ENCODE data around the gene DGLUCY. TPM values are rescaled to one million over a fixed set of nuclear protein-coding genes. Genes with fewer than 3 reads are reported as not detected.

Gene DGLUCY
- total RNA-seq, 3 donors from 2014 or later = 32.6 to 35.7 (median 34.4) TPM

GRCh38 chr14:91273885-91274273, 160.0 kb downstream of the DGLUCY start:
- no peak for TF ChIP-seq POLR2AphosphoS5 (IDR thresholded peaks at IDR 0.05)
- TF ChIP-seq CTCF (IDR thresholded peaks at IDR 0.05) = no peak
- no peak for TF ChIP-seq POLR2A (IDR thresholded peaks at IDR 0.05)
- no peak overlapping the region for H3K27ac ChIP-seq
- H3K36me3 ChIP-seq = no peaks in the 10 kb centered on the region
- no peaks in the 10 kb centered on the region for H3K4me1 ChIP-seq
- no peak for DNase-seq (ENCODE audit: low spot score in 2 of 2)
- no peak overlapping the region for H3K4me3 ChIP-seq
- H3K27me3 ChIP-seq = no peaks in the 10 kb centered on the region
- no peaks in the 10 kb centered on the region for H3K9me3 ChIP-seq
- intact Hi-C loops (cut with DNase I; ENCODE audit: low total_unique reads) = loop anchor here (1.0 kb wide), 1 partner anchor 31 kb away; no protein-coding TSS in a partner anchor

- TF ChIP-seq POLR2A (IDR thresholded peaks at IDR 0.05) (no peak), CTCF (IDR thresholded peaks at IDR 0.05) (no peak), POLR2AphosphoS5 (IDR thresholded peaks at IDR 0.05) (no peak)
- intact Hi-C loops (cut with DNase I; ENCODE audit: low total_unique reads) = loop anchor here (1.0 kb wide), 1 partner anchor 31 kb away; no protein-coding TSS in a partner anchor
- Histone ChIP-seq H3K9me3 (no peaks in the 10 kb centered on the region), H3K27me3 (no peaks in the 10 kb centered on the region), H3K4me3 (no peak overlapping the region), H3K27ac (no peak overlapping the region), H3K36me3 (no peaks in the 10 kb centered on the region), H3K4me1 (no peaks in the 10 kb centered on the region)
- DNase-seq (ENCODE audit: low spot score in 2 of 2) = no peak
These were observed 160.9 kb downstream of the DGLUCY start for GRCh38 chr14:91274796-91275195.

Other genes starting within 250 kb of the DGLUCY start
- 10 to 100 TPM in 2 of 3 donors, 1 to 10 TPM in 1; 4.8 to 19.2 (median 11.8) TPM for gene RPS6KA5, start 53.4 kb upstream of the DGLUCY start, total RNA-seq
- gene GPR68, start 130.6 kb downstream of the DGLUCY start, total RNA-seq = under 1 TPM; 0.32 to 0.66 (median 0.59) TPM

Data from breast epithelium (tissue), 4 donors.